Measurements from ENCODE around the gene MYF5.

- no peak for TF ChIP-seq EZH2 (IDR thresholded peaks at IDR 0.05; ENCODE audit: insufficient read depth, poor library complexity, severe bottlenecking)
- no peak for TF ChIP-seq EZH2phosphoT487 (IDR thresholded peaks at IDR 0.05; ENCODE audit: insufficient read depth, low read depth)
Observed at GRCh38 chr12:80715713-80716249, 931 bp upstream of the MYF5 start.
